Type B pancreatic cell (in vitro differentiated cells): ENCODE results near the gene RGR. TPM values are rescaled to one million over a fixed set of nuclear protein-coding genes. Genes with fewer than 3 reads are reported as not detected.

Source experiments
- DNase-seq: peaks from one replicate; pipeline ENCODE4 v3.0.0; 2021; ENCODE audit warnings: mixed read lengths; ENCODE audit not compliant: unreplicated experiment; ENCODE audit errors: extremely low spot score
- H3K27ac Mint-ChIP-seq: 2 replicates; pipeline ENCODE4 v1.8.0; 2021; ENCODE audit warnings: mild to moderate bottlenecking, mixed read lengths
- H3K27me3 Mint-ChIP-seq: 2 replicates; pipeline ENCODE4 v1.8.0; 2021; ENCODE audit warnings: mixed read lengths
- H3K36me3 Mint-ChIP-seq: 2 replicates; pipeline ENCODE4 v1.8.0; 2021; ENCODE audit warnings: mixed read lengths
- H3K4me1 Mint-ChIP-seq: one replicate; pipeline ENCODE4 v1.8.0; 2021; ENCODE audit warnings: mixed read lengths; ENCODE audit not compliant: unreplicated experiment
- H3K4me3 Mint-ChIP-seq: 2 replicates; pipeline ENCODE4 v1.8.0; 2021; ENCODE audit warnings: mild to moderate bottlenecking, mixed read lengths
- H3K9me3 Mint-ChIP-seq: 2 replicates; pipeline ENCODE4 v1.8.0; 2021; ENCODE audit warnings: mixed read lengths
- total RNA-seq: library from RNA; stranded (reverse); gene quantifications from 2 replicates; pipeline ENCODE4 v1.2.1, GENCODE V29; 2021; ENCODE audit warnings: low replicate concordance
- TF ChIP-seq, protein P1 (sequence below): fragments of 200-600 bp; sonication (generic); conservative IDR thresholded peaks from 2 replicates; pipeline ENCODE4 v1.5.0; 2021; ENCODE audit warnings: antibody characterized with exemption, mild to moderate bottlenecking

RGR gene
- total RNA-seq, 1 donor from 2014 or later: not detected

DNA sequence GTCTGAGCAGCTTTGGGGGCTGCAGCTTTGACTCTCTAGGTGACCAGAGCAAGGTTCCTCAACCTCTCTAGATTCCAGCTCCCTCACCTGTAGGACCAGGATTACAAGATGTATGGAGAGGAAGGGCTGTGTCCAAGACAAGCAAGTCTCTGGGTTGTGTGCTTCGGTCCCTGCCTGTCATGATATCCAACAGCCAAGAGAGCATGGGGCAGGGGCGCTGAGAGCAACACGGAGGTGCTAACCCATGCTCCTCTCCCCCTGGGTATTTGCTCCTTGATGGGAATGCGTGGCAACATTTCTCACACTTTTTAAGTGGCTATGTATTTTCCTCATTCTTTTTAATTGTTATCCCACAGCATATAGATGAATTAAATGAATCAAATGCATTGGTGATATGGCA, 40.2 kb upstream of the RGR start:
- H3K9me3 Mint-ChIP-seq: no peaks in the 10 kb centered on the region
- H3K4me3 Mint-ChIP-seq: no peak overlapping the region
- no peaks in the 10 kb centered on the region for H3K36me3 Mint-ChIP-seq
- TF ChIP-seq, protein P1, sequence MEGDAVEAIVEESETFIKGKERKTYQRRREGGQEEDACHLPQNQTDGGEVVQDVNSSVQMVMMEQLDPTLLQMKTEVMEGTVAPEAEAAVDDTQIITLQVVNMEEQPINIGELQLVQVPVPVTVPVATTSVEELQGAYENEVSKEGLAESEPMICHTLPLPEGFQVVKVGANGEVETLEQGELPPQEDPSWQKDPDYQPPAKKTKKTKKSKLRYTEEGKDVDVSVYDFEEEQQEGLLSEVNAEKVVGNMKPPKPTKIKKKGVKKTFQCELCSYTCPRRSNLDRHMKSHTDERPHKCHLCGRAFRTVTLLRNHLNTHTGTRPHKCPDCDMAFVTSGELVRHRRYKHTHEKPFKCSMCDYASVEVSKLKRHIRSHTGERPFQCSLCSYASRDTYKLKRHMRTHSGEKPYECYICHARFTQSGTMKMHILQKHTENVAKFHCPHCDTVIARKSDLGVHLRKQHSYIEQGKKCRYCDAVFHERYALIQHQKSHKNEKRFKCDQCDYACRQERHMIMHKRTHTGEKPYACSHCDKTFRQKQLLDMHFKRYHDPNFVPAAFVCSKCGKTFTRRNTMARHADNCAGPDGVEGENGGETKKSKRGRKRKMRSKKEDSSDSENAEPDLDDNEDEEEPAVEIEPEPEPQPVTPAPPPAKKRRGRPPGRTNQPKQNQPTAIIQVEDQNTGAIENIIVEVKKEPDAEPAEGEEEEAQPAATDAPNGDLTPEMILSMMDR: no peak
- peaks cover 49% of the 10 kb centered on the region for H3K27me3 Mint-ChIP-seq
- no peak for DNase-seq
- no peaks in the 10 kb centered on the region for H3K4me1 Mint-ChIP-seq
- H3K27ac Mint-ChIP-seq: no peak overlapping the region

DNA sequence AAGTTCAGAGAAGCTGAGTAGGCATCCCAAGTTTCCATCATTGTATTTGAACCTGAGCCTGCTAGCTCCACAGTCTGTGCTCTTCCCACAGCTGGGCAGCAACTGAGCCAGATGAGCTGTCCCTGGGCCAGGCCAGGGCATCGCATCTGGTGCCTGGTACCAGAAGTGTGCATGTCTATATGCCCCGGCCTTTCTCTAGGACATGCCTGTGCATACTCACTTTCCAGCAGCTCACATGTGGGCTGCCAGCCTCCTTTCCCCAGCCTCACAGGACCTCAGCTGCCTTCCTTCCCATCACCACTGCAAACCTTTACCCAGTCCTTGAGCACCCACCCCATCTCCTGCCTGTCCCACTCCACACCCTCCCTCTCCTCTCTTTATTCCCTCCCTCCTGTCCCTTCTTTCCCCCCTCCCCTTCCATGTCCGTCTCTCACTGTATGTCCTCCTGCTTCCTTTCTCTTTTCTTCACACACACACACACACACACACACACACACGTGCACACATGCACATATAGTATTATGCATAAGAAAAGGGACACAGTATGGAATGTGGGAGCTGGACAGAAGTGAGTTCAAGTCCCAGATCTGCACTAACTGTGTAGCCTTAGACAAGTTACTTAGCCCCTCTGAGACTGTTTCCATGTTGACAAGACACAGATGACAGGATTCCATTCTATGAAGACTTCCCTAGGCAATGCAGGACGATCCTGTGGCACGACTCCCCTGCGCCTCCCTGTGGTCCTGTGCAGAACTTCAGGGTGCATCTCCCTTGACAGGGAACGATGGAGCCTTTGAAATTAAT, 39.6 kb upstream of the RGR start:
- H3K36me3 Mint-ChIP-seq: no peaks in the 10 kb centered on the region
- H3K27me3 Mint-ChIP-seq: peaks cover 45% of the 10 kb centered on the region
- H3K4me3 Mint-ChIP-seq: no peak overlapping the region
- no peak overlapping the region for H3K27ac Mint-ChIP-seq
- H3K9me3 Mint-ChIP-seq: no peaks in the 10 kb centered on the region
- no peaks in the 10 kb centered on the region for H3K4me1 Mint-ChIP-seq
- DNase-seq: no peak
- TF ChIP-seq, protein P1: peak; percentile 83

DNA sequence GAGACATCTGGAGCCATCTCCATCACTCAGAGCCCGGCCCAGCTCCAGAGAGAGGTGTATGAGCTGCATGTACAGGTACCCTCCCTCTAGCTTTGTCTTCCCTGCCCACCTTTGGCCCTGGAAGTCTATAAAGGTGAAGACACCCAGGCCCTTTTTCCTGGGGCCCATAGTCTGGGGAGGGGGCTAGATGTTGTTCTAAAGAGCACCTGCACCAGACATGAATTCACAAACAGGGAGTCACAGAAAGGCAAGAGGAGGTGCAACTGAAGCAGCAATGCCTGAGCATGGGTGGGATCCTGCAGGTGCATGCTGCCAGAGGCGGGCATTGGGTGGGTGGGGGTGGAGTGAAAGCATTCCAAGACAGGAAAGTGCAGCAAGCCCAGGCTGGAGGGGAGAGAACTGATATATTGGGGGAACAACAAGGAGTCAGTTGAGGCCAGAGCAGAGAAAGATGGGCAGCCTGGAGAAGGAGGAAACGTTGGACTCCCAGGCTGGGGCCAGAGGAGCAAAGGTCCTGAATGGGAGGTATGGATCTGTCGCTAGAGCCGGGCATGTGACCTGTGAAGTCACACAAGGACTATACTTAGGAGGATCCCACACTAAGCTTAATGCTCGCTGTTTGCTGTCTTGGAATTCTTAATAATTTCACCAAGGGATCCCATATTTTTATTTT, 38.9 kb upstream of the RGR start:
- Mint-ChIP-seq H3K9me3 (no peaks in the 10 kb centered on the region), H3K36me3 (no peaks in the 10 kb centered on the region), H3K4me3 (no peak overlapping the region), H3K27ac (no peak overlapping the region), H3K4me1 (no peaks in the 10 kb centered on the region), H3K27me3 (peaks cover 38% of the 10 kb centered on the region)
- no peak for DNase-seq
- TF ChIP-seq, protein P1: peak; percentile 43

DNA sequence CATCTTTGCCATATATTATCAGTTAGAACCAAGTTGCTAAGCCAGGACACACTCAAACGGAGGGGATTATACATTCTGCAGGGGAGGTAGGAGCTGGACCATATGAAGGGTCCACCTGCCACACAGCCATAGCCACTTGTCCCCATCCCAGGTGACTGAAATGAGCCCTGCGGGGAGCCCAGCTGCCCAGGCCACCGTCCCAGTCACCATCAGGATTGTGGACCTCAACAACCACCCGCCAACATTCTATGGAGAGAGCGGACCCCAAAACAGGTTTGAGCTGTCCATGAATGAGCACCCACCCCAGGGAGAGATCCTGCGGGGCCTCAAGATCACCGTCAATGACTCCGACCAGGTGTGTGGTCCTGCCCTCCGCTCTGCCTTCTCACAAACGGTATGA, 36.8 kb upstream of the RGR start:
- no peak overlapping the region for H3K4me3 Mint-ChIP-seq
- no peaks in the 10 kb centered on the region for H3K4me1 Mint-ChIP-seq
- TF ChIP-seq, protein P1: no peak
- H3K9me3 Mint-ChIP-seq: no peaks in the 10 kb centered on the region
- DNase-seq: no peak
- no peak overlapping the region for H3K27ac Mint-ChIP-seq
- H3K36me3 Mint-ChIP-seq: no peaks in the 10 kb centered on the region
- H3K27me3 Mint-ChIP-seq: peaks cover 51% of the 10 kb centered on the region

DNA sequence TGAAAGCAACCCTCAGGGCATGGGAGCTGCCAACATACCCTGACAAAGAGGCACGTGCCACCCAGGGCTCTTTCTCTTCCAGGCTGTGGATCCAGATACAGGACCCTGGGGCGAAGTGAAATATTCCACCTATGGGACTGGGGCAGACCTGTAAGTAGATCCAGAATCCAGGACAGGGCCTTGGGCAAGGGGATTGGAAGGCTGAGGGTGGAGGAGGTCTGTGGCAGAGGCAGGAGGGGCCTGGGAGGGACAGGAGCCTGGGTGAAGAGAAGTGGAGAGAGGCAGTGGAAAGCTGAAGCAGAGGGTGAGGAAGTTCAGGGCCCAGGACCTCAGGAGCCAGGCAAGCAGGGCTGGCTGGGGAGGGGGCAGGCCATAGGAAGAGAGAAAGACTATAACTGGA, 33.3 kb upstream of the RGR start:
- H3K36me3 Mint-ChIP-seq: no peaks in the 10 kb centered on the region
- H3K4me3 Mint-ChIP-seq: no peak overlapping the region
- H3K9me3 Mint-ChIP-seq: no peaks in the 10 kb centered on the region
- H3K27ac Mint-ChIP-seq: no peak overlapping the region
- H3K4me1 Mint-ChIP-seq: no peaks in the 10 kb centered on the region
- TF ChIP-seq, protein P1: no peak
- no peak for DNase-seq
- H3K27me3 Mint-ChIP-seq: peaks cover 39% of the 10 kb centered on the region
